NK-92 treated with Interleukin-12 subunit alpha and Interleukin-12 subunit beta, amount 100 ng/mL, for 24 hours (cell line): Measurements from ENCODE around the gene GPC6.

Experiments used
- DNase-seq: peaks from one replicate; lab custom pipeline; 2025; lab: John Stamatoyannopoulos, UW

The GPC6 gene

DNA sequence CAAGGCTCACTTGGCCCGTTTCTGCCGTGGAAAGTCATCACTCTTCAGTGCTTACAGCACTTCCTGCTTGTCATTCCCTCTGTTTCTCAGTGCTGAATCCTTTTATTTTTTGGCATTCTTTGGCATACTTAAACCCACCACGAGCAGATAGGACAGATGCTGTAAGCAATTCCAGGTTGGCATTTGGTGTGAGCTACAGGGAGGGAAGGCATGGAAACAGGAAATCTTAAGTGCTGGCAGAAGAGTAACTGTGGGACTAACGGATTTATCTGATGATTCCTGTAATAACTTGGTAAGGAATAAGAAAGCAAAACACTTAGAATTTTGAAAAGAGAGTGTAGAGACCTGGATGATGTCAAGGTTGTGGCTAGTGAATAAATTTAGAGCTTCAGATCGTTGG lies 273.4 kb downstream of the GPC6 start:
- no peak for DNase-seq

- no peak for DNase-seq
Measured at GRCh38 chr13:93502071-93502470, 275.5 kb downstream of the GPC6 start.

DNA sequence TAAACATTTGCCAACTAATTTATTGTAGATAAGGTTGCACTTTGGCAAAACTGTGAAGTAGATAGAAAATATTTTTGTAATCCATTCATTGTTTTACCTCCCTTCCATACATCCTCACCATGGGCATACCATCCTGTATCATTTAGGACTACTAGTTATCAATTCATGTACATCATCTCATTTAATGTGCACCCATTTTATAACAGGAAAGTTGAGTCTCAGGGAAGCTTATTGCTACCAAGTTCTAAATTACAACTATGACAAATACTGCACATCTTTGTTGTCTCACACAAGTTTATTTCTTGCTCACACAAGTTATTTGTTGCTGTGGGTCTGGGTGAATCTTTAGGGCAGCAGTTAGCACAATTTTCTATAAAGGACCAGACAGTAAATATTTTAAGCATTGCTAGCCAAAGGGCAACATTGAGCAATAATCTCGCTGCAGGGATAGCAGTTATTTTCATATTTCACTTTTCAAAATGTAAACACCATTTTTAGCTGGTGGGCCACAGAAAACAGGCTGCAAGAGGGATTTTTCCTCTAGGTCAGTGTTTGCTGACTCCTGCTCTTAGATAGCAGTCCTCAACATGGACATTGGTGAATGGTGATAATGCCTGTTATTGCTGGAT lies 276.5 kb downstream of the GPC6 start:
- DNase-seq, result no peak

GRCh38 chr13:93505104-93505952 lies 278.7 kb downstream of the GPC6 start:
- DNase-seq, result no peak

DNA sequence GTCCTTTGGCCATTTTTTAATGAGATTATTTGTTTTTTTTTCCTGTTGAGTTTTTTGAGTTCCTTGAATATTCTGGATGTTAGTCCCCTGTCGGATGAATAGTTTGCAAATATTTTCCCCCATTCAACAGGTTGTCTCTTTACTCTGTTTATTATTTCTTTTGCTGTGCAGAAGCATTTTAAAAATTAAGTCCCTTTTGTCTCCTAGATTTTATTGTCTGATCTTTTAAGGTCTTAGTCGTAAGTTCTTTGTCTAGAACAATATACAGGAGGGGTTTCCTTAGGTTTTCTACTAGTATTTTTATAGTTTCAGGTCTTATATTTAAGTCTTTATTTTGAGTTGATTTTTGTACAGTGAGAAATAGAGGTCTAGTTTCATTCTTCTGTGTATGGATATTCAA lies 284.4 kb downstream of the GPC6 start:
- no peak for DNase-seq

DNA sequence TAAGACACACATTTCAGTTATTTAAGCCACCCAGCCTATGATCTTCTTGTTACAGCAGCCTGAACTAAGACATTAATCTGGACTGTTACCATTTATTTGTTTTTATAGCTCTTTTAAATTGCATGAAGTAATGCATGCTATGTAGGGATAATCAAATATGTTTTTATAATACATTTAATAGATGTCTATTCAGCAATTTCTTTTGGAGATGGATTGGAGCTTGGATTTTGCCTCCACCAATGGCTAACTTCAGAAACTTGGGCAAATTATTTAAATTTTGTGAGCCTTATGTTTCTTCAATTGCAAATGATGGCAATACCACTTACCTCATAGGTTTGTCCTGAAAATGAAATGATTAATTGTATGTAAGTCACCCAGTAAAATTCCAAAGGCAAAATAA lies 288.7 kb downstream of the GPC6 start:
- no peak for DNase-seq

- DNase-seq, result no peak
Measured at GRCh38 chr13:93517658-93518057, 291.1 kb downstream of the GPC6 start.

- DNase-seq, result no peak
Measured at GRCh38 chr13:93521307-93521706, 294.7 kb downstream of the GPC6 start.

DNA sequence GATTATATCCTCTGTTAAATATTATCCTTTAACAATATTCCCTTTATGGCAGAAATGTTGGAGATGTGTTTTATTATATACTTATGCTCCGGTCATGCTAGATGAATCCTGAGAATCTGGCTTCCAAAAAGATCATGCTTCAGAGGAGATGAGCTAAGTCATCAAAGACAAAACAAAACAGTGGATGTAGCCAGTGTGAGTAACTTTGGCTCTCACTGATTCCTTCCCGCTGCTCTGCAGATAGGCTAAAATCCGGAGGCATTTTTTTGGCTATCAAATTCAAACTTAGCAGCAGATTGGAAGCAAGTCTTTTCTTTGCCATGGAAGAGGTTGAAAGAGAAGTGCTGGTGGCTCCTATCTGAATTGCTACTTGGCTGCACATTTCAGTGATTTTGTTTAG lies 295.9 kb downstream of the GPC6 start:
- no peak for DNase-seq

GRCh38 chr13:93525087-93525486 lies 298.5 kb downstream of the GPC6 start:
- DNase-seq, result no peak

GRCh38 chr13:93527748-93528297 lies 301.2 kb downstream of the GPC6 start:
- no peak for DNase-seq

DNA sequence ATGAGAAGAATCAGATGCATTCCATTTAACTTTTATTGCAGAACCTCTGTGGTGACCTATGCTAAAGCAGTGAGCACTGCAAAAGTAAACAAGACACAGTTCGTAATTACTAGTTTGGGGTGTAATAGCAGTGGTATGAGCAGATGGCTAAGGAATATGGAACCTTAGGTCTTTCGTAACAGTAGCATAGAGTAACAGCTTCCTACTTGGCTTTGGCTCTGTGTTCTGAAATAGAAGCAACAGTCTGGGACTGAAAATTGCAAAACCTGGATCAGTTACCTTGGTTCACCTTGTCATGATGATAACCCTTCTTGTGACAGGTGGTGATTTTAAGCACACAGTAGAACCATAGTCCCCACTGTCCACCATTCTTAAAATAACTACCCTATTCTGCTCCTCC lies 303.4 kb downstream of the GPC6 start:
- no peak for DNase-seq

DNA sequence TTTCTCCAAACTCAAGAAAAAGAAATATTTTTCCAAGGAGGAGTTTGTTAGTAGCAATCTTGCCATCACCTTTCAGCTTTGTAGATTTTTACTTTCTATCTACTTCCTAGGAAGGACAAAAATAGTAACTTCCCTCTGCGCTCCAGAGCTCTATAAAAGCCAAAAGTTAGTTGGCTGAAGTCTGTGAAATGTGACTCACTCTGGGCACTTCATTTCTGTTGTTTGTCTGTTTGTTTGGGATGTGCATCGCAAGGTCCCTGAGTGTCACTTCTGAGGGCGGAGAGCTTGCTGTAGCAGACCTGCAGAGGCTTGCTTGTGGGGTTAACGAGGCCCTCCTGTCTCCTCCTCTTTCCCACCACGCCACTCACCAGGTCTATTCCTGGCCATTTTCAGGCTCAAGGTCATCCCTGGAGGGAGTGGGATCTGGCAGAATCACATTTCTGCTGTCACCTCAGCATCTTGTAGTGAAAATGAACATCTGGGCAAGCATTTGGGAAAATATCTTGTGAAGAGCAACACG lies 307.6 kb downstream of the GPC6 start:
- no peak for DNase-seq

- no peak for DNase-seq
Measured at GRCh38 chr13:93535251-93535650, 308.6 kb downstream of the GPC6 start.

DNA sequence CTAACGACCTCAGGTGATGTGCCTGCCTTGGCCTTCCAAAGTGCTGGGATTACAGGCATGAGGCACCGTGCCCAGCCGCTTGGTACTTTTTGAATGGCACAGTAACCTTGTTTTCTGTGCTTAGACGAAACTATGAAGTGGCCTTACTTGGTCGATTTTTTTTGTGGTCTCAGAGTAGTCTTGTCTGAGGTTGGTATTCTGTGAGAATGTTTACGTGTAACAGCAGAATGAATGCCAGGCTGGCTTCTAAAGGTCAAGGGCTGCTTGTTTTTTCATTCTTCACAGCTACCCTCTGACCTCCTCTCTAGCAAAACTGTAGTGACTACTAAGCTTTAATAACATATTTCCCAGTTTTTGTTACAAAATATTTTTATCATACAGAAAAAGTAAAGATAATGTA lies 313.3 kb downstream of the GPC6 start:
- no peak for DNase-seq

DNA sequence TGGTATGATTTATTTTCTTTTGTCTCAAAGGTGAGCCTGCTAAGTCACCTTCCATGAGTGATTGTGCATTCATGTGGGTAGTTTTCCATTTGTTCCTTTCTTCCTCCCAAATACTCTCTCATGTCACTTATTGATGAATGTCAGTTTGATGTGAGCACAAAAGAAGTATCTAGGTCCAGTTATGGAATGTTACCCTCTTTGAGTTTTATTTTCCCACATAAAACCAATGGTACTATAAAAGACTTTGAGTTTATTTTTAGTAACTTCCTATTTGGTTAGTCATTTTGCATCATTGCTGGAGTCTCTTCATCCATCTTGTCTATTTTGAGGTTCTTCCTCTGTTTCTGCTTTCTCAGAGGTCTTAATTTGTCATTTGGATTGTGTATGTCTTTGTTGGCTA lies 321.3 kb downstream of the GPC6 start:
- no peak for DNase-seq

GRCh38 chr13:93549326-93550005 lies 322.9 kb downstream of the GPC6 start:
- no peak for DNase-seq

- no peak for DNase-seq
Measured at GRCh38 chr13:93550236-93550635, 323.6 kb downstream of the GPC6 start.

- no peak for DNase-seq
Measured at GRCh38 chr13:93552596-93552995, 326.0 kb downstream of the GPC6 start.

- DNase-seq, result no peak
Measured at GRCh38 chr13:93554514-93554913, 327.9 kb downstream of the GPC6 start.

GRCh38 chr13:93558637-93559036 lies 332.0 kb downstream of the GPC6 start:
- DNase-seq, result no peak

DNA sequence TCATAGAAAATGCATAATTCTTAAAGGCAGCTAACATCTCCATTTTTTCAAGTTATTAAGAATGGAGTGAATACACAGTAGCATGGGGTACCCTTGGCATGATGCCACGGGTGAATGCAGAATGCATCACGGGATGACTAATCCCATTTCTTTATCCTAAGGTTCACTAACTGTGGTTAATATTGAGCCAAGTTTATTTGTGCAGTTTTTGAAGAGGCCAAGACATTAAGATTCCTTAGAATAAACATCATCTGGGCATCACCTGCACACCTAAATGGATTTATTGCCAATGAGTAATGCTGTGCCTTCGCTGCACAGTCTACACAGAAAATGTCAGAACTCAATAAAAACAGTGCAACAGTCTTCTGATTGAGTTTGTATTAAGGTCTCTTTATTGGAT lies 333.1 kb downstream of the GPC6 start:
- no peak for DNase-seq
